Adipocyte (in vitro differentiated cells): ENCODE results near the gene TBC1D5.
"Not testable (repeated sequence)": the region's sequence is repeated elsewhere in the genome, so short reads cannot be mapped to it uniquely, and the experiment has no call there.

ENCODE experiments used
- DNase-seq: peaks from one replicate; pipeline ENCODE4 v3.0.0-alpha.2; 2015; ENCODE audit warnings: low read depth
- H3K27me3 ChIP-seq: replicated peaks from 2 replicates; pipeline ENCODE4 v1.7.0; 2013; ENCODE audit warnings: mild to moderate bottlenecking, low read length, moderate library complexity; ENCODE audit not compliant: control insufficient read depth, insufficient read depth
- H3K36me3 ChIP-seq: 2 replicates; pipeline ENCODE4 v1.7.0; 2013; ENCODE audit warnings: low read length, mild to moderate bottlenecking, moderate library complexity; ENCODE audit not compliant: control insufficient read depth, insufficient read depth, severe bottlenecking
- H3K4me1 ChIP-seq: 2 replicates; pipeline ENCODE4 v1.7.0; 2013; ENCODE audit warnings: mild to moderate bottlenecking, low read length, moderate library complexity; ENCODE audit not compliant: control insufficient read depth, insufficient read depth
- H3K4me3 ChIP-seq: 2 replicates; pipeline ENCODE4 v1.7.0; 2013; ENCODE audit warnings: mild to moderate bottlenecking, low read length, moderate library complexity
- H3K9ac ChIP-seq: 2 replicates; pipeline ENCODE4 v1.7.0; 2013; ENCODE audit warnings: mild to moderate bottlenecking, low read length, moderate library complexity
- H3K9me3 ChIP-seq: 2 replicates; pipeline ENCODE4 v1.7.0; 2013; ENCODE audit warnings: mild to moderate bottlenecking, low read length, moderate library complexity; ENCODE audit not compliant: control insufficient read depth

TBC1D5 gene

GRCh38 chr3:17737591-17737990 lies 4.8 kb downstream of the TBC1D5 start:
- H3K4me1 ChIP-seq: peaks cover 23% of the 10 kb centered on the region
- no peaks in the 10 kb centered on the region for H3K27me3 ChIP-seq
- no peaks in the 10 kb centered on the region for H3K9me3 ChIP-seq
- no peak overlapping the region for H3K9ac ChIP-seq
- no peak overlapping the region for H3K4me3 ChIP-seq
- no peaks in the 10 kb centered on the region for H3K36me3 ChIP-seq
- no peak for DNase-seq

- not testable (repeated sequence) for DNase-seq, H3K36me3 ChIP-seq, H3K9ac ChIP-seq, H3K4me3 ChIP-seq, H3K27me3 ChIP-seq, H3K9me3 ChIP-seq
- H3K4me1 ChIP-seq: peaks cover 12% of the 10 kb centered on the region
These were observed 7.1 kb downstream of the TBC1D5 start for GRCh38 chr3:17735362-17735761.

DNA sequence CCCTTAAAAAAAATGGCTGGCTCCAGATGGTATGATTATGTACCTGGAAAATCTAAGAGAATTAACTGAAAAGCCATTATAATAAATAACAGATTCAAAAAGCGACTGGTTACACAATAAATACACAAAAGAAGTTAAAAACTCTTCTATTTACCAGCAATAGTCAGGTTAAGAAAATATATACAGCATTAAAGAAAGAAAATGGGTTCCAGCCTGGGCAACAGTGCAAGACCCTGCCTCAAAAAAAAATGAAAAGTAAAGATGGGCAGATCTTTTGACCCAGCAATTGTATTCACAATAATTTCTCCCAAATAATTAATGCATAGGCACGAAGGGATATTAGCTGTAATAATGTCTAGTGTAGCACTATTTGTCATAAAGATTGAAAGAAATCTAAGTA lies 8.7 kb downstream of the TBC1D5 start:
- Histone ChIP-seq H3K4me3 (no peak overlapping the region), H3K36me3 (no peaks in the 10 kb centered on the region), H3K9ac (no peak overlapping the region), H3K27me3 (no peaks in the 10 kb centered on the region), H3K4me1 (no peaks in the 10 kb centered on the region), H3K9me3 (no peaks in the 10 kb centered on the region)
- no peak for DNase-seq

DNA sequence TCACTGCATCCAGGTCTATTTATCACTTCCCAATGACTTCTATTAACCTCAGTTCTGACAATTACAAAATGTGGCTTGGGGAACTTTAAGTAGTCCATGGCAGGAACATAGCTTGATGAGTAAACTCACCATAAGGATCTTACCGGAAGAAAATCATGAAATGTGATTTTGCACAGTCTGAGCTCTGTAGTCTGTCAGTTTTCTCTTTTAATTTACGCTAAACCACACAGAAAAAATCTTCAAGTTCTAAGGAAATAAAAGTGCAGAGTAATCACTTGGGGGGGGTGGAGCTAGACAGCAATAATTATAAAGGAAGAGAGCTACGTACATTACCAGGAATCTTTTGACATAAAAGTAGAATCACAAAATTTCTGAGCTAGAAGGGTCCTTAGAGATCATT lies 9.2 kb downstream of the TBC1D5 start:
- Histone ChIP-seq H3K9me3 (no peaks in the 10 kb centered on the region), H3K4me3 (no peak overlapping the region), H3K27me3 (no peaks in the 10 kb centered on the region), H3K4me1 (no peaks in the 10 kb centered on the region), H3K9ac (no peak overlapping the region), H3K36me3 (no peaks in the 10 kb centered on the region)
- DNase-seq: no peak

DNA sequence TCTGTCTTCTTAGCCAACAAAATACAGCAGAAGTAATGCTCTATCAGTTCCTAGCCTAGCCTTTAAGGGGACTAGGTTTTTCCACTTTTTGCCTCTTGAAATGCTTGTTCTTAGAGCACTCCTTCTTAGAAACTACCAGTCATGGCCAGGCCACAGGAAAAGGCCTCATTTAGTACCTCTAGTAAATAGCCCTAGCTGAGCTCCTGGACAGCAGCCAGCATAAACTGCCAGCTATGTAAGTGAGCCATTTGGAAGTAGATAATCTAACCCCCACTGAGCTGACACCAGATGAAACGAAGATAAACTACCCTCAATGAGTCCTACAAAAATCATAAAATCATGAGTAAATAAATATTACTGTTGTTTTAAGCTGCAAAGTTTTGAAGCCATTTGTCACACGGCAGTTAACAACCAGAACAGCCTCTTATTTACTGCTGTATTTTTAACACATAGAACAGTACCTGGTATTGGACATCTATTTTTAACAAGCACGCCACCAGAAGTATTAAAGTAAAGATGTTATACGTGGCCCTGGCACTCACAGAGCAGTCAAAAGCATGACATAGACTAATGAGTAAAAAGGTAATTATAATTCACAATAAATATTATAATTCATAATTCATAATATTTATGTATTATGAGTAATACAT lies 12.0 kb downstream of the TBC1D5 start:
- Histone ChIP-seq H3K9ac (no peak overlapping the region), H3K9me3 (no peaks in the 10 kb centered on the region), H3K27me3 (no peaks in the 10 kb centered on the region), H3K4me3 (no peak overlapping the region), H3K4me1 (no peaks in the 10 kb centered on the region), H3K36me3 (peaks cover 5% of the 10 kb centered on the region)
- DNase-seq: peak; percentile 3

DNA sequence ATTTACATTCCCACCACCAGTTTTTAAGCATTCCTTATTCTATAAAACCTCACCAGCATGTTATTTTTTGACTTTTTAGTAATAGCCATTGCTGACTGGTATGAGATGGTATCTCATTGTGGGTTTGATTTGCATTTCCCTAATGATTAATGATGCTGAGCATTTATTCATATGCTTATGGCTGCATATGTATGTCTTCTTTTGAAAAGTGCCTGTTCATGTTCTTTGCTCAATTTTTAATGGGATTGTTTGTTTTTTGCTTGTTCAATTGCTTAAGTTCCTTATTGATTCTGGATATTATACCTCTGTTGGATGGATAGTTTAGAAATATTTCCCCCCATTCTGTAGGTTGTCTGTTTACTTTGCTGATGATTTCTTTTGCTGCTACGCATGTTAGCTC lies 16.1 kb downstream of the TBC1D5 start:
- no peaks in the 10 kb centered on the region for H3K27me3 ChIP-seq
- no peak for DNase-seq
- no peaks in the 10 kb centered on the region for H3K4me1 ChIP-seq
- no peak overlapping the region for H3K4me3 ChIP-seq
- no peaks in the 10 kb centered on the region for H3K9me3 ChIP-seq
- peaks cover 9% of the 10 kb centered on the region for H3K36me3 ChIP-seq
- no peak overlapping the region for H3K9ac ChIP-seq

- not testable (repeated sequence) for H3K4me3 ChIP-seq, H3K9ac ChIP-seq, H3K9me3 ChIP-seq, H3K27me3 ChIP-seq, DNase-seq, H3K36me3 ChIP-seq, H3K4me1 ChIP-seq
These were observed 16.6 kb downstream of the TBC1D5 start for GRCh38 chr3:17725844-17726243.

DNA sequence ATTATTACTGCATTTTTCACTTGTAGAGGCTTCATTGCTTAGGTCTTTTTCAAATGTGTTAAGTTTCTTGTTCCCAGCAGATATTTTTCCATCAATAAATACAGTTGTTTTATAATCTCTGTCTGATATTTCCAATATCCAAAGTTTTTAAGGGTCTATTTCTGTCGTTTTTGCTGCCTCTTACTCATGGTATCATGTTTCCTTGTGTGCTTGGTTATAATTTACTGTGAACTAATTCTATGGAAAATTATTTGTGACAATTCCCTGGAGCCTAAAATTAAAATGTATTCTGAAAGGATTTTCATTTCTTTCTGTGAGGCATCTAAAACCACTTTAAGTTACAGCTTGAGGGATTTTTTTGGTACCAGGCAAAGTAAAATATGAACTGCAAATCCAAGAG lies 17.5 kb downstream of the TBC1D5 start:
- no peaks in the 10 kb centered on the region for H3K27me3 ChIP-seq
- DNase-seq: no peak

GRCh38 chr3:17724122-17724521 lies 18.3 kb downstream of the TBC1D5 start:
- Histone ChIP-seq H3K36me3 (peaks cover 9% of the 10 kb centered on the region), H3K4me3 (no peak overlapping the region), H3K4me1 (no peaks in the 10 kb centered on the region), H3K9ac (no peak overlapping the region), H3K27me3 (no peaks in the 10 kb centered on the region), H3K9me3 (no peaks in the 10 kb centered on the region)
- DNase-seq: no peak

More for the DNA sequence above, 17.5 kb downstream of the TBC1D5 start:
- Histone ChIP-seq H3K36me3 (peaks cover 9% of the 10 kb centered on the region), H3K4me1 (no peaks in the 10 kb centered on the region), H3K9ac (no peak overlapping the region), H3K4me3 (no peak overlapping the region), H3K9me3 (no peaks in the 10 kb centered on the region)

GRCh38 chr3:17717411-17717810 lies 25.0 kb downstream of the TBC1D5 start:
- DNase-seq: no peak
- Histone ChIP-seq H3K9me3 (peaks cover 16% of the 10 kb centered on the region), H3K27me3 (no peaks in the 10 kb centered on the region), H3K4me1 (no peaks in the 10 kb centered on the region), H3K36me3 (peaks cover 20% of the 10 kb centered on the region), H3K4me3 (no peak overlapping the region), H3K9ac (no peak overlapping the region)

DNA sequence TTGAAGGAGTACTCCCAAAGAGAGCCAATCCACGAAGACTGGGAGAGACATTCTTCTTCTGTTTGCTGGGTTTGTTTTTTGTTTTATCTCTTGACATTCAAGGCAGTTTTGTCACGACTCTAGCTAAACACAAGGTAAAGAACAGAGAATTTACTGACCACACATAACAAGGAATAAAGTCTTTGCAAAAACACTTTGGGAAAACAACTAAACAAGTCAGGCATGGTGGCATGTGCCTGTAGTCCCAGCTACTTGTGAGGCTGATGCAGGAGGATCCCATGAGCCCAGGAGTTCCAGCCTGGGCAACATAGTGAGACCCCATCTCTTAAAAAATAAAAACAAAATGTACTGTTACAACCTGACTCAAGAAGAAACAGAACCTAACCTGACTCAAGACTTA lies 28.0 kb downstream of the TBC1D5 start:
- Histone ChIP-seq H3K9me3 (peaks cover 16% of the 10 kb centered on the region), H3K9ac (no peak overlapping the region), H3K36me3 (peaks cover 20% of the 10 kb centered on the region), H3K27me3 (no peaks in the 10 kb centered on the region), H3K4me3 (no peak overlapping the region), H3K4me1 (no peaks in the 10 kb centered on the region)
- DNase-seq: no peak

GRCh38 chr3:17709236-17709810 lies 33.1 kb downstream of the TBC1D5 start:
- peaks cover 3% of the 10 kb centered on the region for H3K4me1 ChIP-seq
- H3K9me3 ChIP-seq: peaks cover 6% of the 10 kb centered on the region
- DNase-seq: no peak
- H3K27me3 ChIP-seq: no peaks in the 10 kb centered on the region
- peaks cover 7% of the 10 kb centered on the region for H3K36me3 ChIP-seq
- H3K4me3 ChIP-seq: no peak overlapping the region
- H3K9ac ChIP-seq: no peak overlapping the region
